ENCODE measurements around the gene TMPRSS9.
"Not testable (repeated sequence)": the region's sequence is repeated elsewhere in the genome, so short reads cannot be mapped to it uniquely, and the experiment has no call there.

Gene TMPRSS9

GRCh38 chr19:2469915-2470200 lies 109.8 kb downstream of the TMPRSS9 start:
- ChIA-PET POLR2A (interaction anchor here (0.6 to 3.1 kb wide), 7 partner anchors 14 to 141 kb away, joined by 3 to 11 read pairs (median 5); partner anchors contain the start of gene TIMM13), CTCF (interaction anchor here (1.9 to 3.0 kb wide), 3 partner anchors 141 to 167 kb away, joined by 9 to 16 read pairs (median 12); no protein-coding TSS in a partner anchor)
- not testable (repeated sequence) for H3K9me3 ChIP-seq (ENCODE audit: control insufficient read depth, insufficient read depth, low read depth, low read length); H3K36me3 ChIP-seq (ENCODE audit: control insufficient read depth in 2 of 2, insufficient read depth in 1 of 2, low read length in 2 of 2); H3K4me3 ChIP-seq (ENCODE audit: low read depth, low read length); H3K27ac ChIP-seq (ENCODE audit: extremely low read depth, low read depth, low read length); H3K4me1 ChIP-seq (ENCODE audit: control insufficient read depth, insufficient read depth, low read length)
- TF ChIP-seq SCRT2 (tag by site-specific recombination; IDR thresholded peaks at IDR 0.05), result peak; percentile 8; the same call in 1 of the 2 replicates
- peak; percentile 90 for TF ChIP-seq GLIS1 (tag by site-specific recombination; IDR thresholded peaks at IDR 0.05)

- ChIA-PET CTCF (interaction anchor here (0.7 to 2.8 kb wide), 9 partner anchors 11 to 162 kb away, joined by 4 to 43 read pairs (median 9); partner anchors contain the start of gene LMNB2), POLR2A (interaction anchor here (0.5 to 6.4 kb wide), 13 partner anchors 10 to 142 kb away, joined by 3 to 308 read pairs (median 17); partner anchors contain the start of gene LMNB2)
- peaks cover 0 to 6% of the 10 kb centered on the region in 2 experiments; a peak in 1 of 3 replicates for H3K36me3 ChIP-seq (ENCODE audit: control insufficient read depth in 2 of 2, insufficient read depth in 1 of 2, low read length in 2 of 2)
- H3K4me1 ChIP-seq (ENCODE audit: control insufficient read depth, insufficient read depth, low read length), result peaks cover 15% of the 10 kb centered on the region
- no peaks in the 10 kb centered on the region for H3K9me3 ChIP-seq (ENCODE audit: control insufficient read depth, insufficient read depth, low read depth, low read length)
- H3K4me3 ChIP-seq (ENCODE audit: low read depth, low read length), result peak overlapping the region; percentile 34
- peak overlapping the region; percentile 2; the same call in 1 of the 2 replicates for H3K27ac ChIP-seq (ENCODE audit: extremely low read depth, low read depth, low read length)
- TF ChIP-seq ZNF610 (tag by site-specific recombination; IDR thresholded peaks at IDR 0.05; ENCODE audit: borderline replicate concordance), result no peak; the same call in 1 of the 2 replicates
- TF ChIP-seq GFI1B (tag by site-specific recombination; IDR thresholded peaks at IDR 0.05), result no peak
- TF ChIP-seq KLF1 (tag by site-specific recombination; IDR thresholded peaks at IDR 0.05), result peak; percentile 51; the same call in 1 of the 2 replicates
- no peak for TF ChIP-seq ZNF677 (tag by site-specific recombination; IDR thresholded peaks at IDR 0.05)
- no peak for TF ChIP-seq ZNF114 (tag by site-specific recombination; IDR thresholded peaks at IDR 0.05)
- TF ChIP-seq ZBTB8A (tag by site-specific recombination; IDR thresholded peaks at IDR 0.05), result peak; percentile 94
- no peak for TF ChIP-seq ZNF768 (tag by site-specific recombination; IDR thresholded peaks at IDR 0.05)
- TF ChIP-seq SP7 (tag by site-specific recombination; IDR thresholded peaks at IDR 0.05), result peak; percentile 68; the same call in 1 of the 2 replicates
- peak; percentile 53; the same call in 1 of the 2 replicates for TF ChIP-seq ZNF10 (tag by site-specific recombination; IDR thresholded peaks at IDR 0.05)
- no peak for TF ChIP-seq GLI2 (tag by site-specific recombination; IDR thresholded peaks at IDR 0.05; ENCODE audit: borderline replicate concordance, low read depth)
- peak; percentile 83 for TF ChIP-seq ZNF341 (tag by site-specific recombination; IDR thresholded peaks at IDR 0.05; ENCODE audit: low read depth)
- no peak for TF ChIP-seq SETDB1 (IDR thresholded peaks at IDR 0.05; ENCODE audit: insufficient read length, low read length)
- no peak for TF ChIP-seq ZNF521 (tag by site-specific recombination; IDR thresholded peaks at IDR 0.05)
- no peak for TF ChIP-seq ZNF513 (tag by site-specific recombination; IDR thresholded peaks at IDR 0.05)
- peak; percentile 65; the same call in 1 of the 2 replicates for TF ChIP-seq KLF9 (tag by site-specific recombination; IDR thresholded peaks at IDR 0.05; ENCODE audit: low read depth)
- TF ChIP-seq ZNF398 (tag by site-specific recombination; IDR thresholded peaks at IDR 0.05), result peak; percentile 45; the same call in 1 of the 2 replicates
- TF ChIP-seq TSHZ1 (tag by site-specific recombination; IDR thresholded peaks at IDR 0.05; ENCODE audit: borderline replicate concordance), result no peak
- TF ChIP-seq ZNF433 (tag by site-specific recombination; IDR thresholded peaks at IDR 0.05; ENCODE audit: low read depth), result no peak
- TF ChIP-seq ZFP41 (tag by site-specific recombination; IDR thresholded peaks at IDR 0.05; ENCODE audit: borderline replicate concordance), result no peak
- TF ChIP-seq ZNF140 (tag by site-specific recombination; IDR thresholded peaks at IDR 0.05), result no peak
- TF ChIP-seq KLF17 (tag by site-specific recombination; IDR thresholded peaks at IDR 0.05), result peak; percentile 56
- TF ChIP-seq ZNF76 (tag by site-specific recombination; IDR thresholded peaks at IDR 0.05; ENCODE audit: borderline replicate concordance, low read depth), result no peak
- peak; percentile 94 for TF ChIP-seq EGR2 (tag by site-specific recombination; IDR thresholded peaks at IDR 0.05; ENCODE audit: low read depth)
- no peak for TF ChIP-seq ZNF335 (tag by site-specific recombination; conservative IDR thresholded peaks at IDR 0.05)
- peak; percentile 84 for TF ChIP-seq KLF8 (tag by site-specific recombination; IDR thresholded peaks at IDR 0.05)
These were observed 114.4 kb downstream of the TMPRSS9 start for GRCh38 chr19:2474232-2475017.

Measured in HEK293 (cell line).